Transverse colon (tissue), 4 donors: Measurements from ENCODE around the gene PRKCI. TPM values are rescaled to one million over a fixed set of nuclear protein-coding genes. Genes with fewer than 3 reads are reported as not detected.
A peak's percentile ranks its signal among the peaks of the same experiment; 100 is the strongest.
"Not testable (repeated sequence)": the region's sequence is repeated elsewhere in the genome, so short reads cannot be mapped to it uniquely, and the experiment has no call there.

Experiments used
- DNase-seq: peaks from one replicate; pipeline ENCODE4 v3.0.0-alpha.2; 2019
- H3K27ac ChIP-seq, 4 donors: fragments of 200-600 bp; sonication (generic); 2 replicates each; pipeline ENCODE4 v1.5.1; 2016 to 2018; ENCODE audit warnings: inconsistent platforms in 4 of 4
- H3K27me3 ChIP-seq: fragments of 200-600 bp; sonication (generic); 2 replicates; pipeline ENCODE4 v1.5.1; 2017; ENCODE audit warnings: inconsistent platforms
- H3K36me3 ChIP-seq, 4 donors: fragments of 200-600 bp; sonication (generic); 2 replicates each; pipeline ENCODE4 v1.5.1; 2017 to 2019; ENCODE audit warnings: inconsistent platforms in 4 of 4
- H3K4me1 ChIP-seq, 4 donors: fragments of 200-600 bp; sonication (generic); 2 replicates each; pipeline ENCODE4 v1.5.1; 2017 to 2020; ENCODE audit warnings: inconsistent platforms in 4 of 4
- H3K4me3 ChIP-seq, 4 donors: fragments of 200-600 bp; sonication (generic); 1 replicate in 1 of 4; 2 replicates in 3 of 4; pipeline versions ENCODE4 v1.5.1 to v1.6.1; 2017 to 2019; ENCODE audit warnings: inconsistent platforms in 4 of 4
- H3K9me3 ChIP-seq, 2 donors: fragments of 200-600 bp; sonication (generic); 2 replicates each; pipeline ENCODE4 v1.5.1; 2017 to 2019; ENCODE audit warnings: inconsistent platforms in 2 of 2
- EP300 ChIP-seq: sonication (generic); formaldehyde crosslinking; IDR thresholded peaks from one replicate; pipeline ENCODE4 v1.6.1; 2017; ENCODE audit warnings: antibody characterized with exemption, low read depth
- POLR2A ChIP-seq: fragments of 450-650 bp; IDR thresholded peaks from one replicate; pipeline ENCODE4 v1.6.1; 2016; ENCODE audit warnings: antibody characterized with exemption, mild to moderate bottlenecking, moderate library complexity
- POLR2AphosphoS5 ChIP-seq, 3 donors: sonication (generic); formaldehyde crosslinking; IDR thresholded peaks; one replicate each; pipeline ENCODE4 v1.6.1; 2016; ENCODE audit warnings: antibody characterized with exemption in 3 of 3
- WGBS, 2 donors: methylation state at CpG; one replicate each; pipeline ENCODE4 v1.1.5; 2018; ENCODE audit warnings: low coverage in 1 of 2; 5-methylcytosine and 5-hydroxymethylcytosine counted together
- in situ Hi-C, 4 donors: fragments of 200-750 bp; cut with MboI; loops; one replicate each; pipeline versions ENCODE4 v1.15.0 to v1.15.1; 2017; ENCODE audit warnings: low sequenced_read_pairs in 3 of 4, low pct_ligation_motif_present in 1 of 4, low pct_unique_long_range_greater_than_20kb in 1 of 4
- intact Hi-C: fragments of 100-400 bp; cut with DNase I; formaldehyde crosslinking; loops from one replicate; pipeline ENCODE4 v1.15.1; 2023; ENCODE audit warnings: low total_unique reads
- total RNA-seq, 4 donors: library from RNA; depleted of rRNA; stranded (reverse); fragments of >200 nt; gene quantifications; one replicate each; pipeline ENCODE4 v1.1.0, GENCODE V29; 2016
- TF ChIP-seq, protein P1 (sequence below), 5 experiments: fragments of 200-600 bp in 3 of 5; fragments of 450-650 bp in 2 of 5; sonication (generic) in 3 of 5; IDR thresholded peaks; 1 replicate in 2 of 5; 2 replicates in 3 of 5; pipeline ENCODE4 v1.5.1; 2016 to 2017; ENCODE audit warnings: antibody characterized with exemption in 5 of 5, inconsistent platforms in 3 of 5, mild to moderate bottlenecking in 2 of 5, moderate library complexity in 1 of 5

Gene PRKCI
- total RNA-seq, 4 donors from 2014 or later = 21.1 to 52.1 (median 36.0) TPM

- Histone ChIP-seq H3K4me1 (peaks cover 0 to 2% (median under 1%) of the 10 kb centered on the region in 4 donors), H3K4me3 (no peak overlapping the region), H3K27me3 (no peaks in the 10 kb centered on the region), H3K27ac (no peak overlapping the region), H3K9me3 (no peaks in the 10 kb centered on the region), H3K36me3 (no peaks in the 10 kb centered on the region)
- in situ Hi-C loops (loop anchor here (25.0 kb wide), 4 partner anchors 87 to 512 kb away; partner anchors contain the start of gene CLDN11 (in 2 of the 4)), intact Hi-C loops (no loop called here)
- DNase-seq = no peak
- WGBS, 2 donors = 74 to 93% methylated on average over 3 of the region's 3 CpGs
- no peak for TF ChIP-seq POLR2AphosphoS5 (IDR thresholded peaks at IDR 0.05)
Measured at GRCh38 chr3:170324962-170325361, 102.7 kb downstream of the PRKCI start.

DNA sequence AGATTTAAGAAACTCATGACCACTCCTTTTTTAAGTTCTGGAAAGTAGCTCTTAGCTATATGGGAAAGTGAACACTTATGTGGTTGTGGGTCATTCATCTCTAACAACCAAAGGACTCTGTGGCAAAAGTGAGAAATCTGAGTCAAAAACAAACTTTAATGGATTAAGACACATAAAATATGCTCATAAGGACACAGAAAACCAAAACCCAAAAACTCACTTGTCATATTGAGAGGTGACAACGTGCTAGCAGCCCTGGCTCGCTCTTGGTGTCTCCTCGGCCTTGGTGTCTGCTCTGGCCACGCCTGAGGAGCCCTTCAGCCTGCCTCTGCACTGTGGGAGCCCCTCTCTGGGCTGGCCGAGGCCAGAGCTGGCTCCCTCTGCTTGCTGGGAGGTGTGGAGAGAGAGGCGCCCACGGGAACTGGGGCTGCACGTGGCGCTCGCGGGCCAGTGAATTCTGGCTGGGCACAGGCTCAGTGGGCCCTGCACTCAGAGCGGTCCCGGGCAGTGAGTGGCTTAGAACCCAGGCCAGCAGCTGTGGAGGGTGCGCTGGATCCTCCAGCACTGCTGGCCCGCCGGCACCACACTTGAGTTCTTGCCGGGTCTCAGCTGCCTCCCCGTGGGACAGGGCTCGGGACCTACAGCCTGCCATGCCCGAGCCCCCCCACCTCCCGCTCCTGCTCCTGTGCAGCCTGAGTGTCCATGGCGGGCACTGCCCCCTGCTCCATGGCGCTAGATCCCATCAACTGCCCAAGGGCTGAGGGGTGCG lies 105.0 kb downstream of the PRKCI start:
- Histone ChIP-seq H3K27me3 (no peaks in the 10 kb centered on the region), H3K4me3 (no peak overlapping the region), H3K9me3 (no peaks in the 10 kb centered on the region), H3K4me1 (peaks cover 0 to 20% (median 14%) of the 10 kb centered on the region in 4 donors), H3K27ac (no peak overlapping the region), H3K36me3 (no peaks in the 10 kb centered on the region)
- DNase-seq = no peak
- intact Hi-C loops = no loop called here
- TF ChIP-seq EP300 (no peak), POLR2A (no peak), POLR2AphosphoS5 (IDR thresholded peaks at IDR 0.05) (no peak)
- TF ChIP-seq, protein P1, sequence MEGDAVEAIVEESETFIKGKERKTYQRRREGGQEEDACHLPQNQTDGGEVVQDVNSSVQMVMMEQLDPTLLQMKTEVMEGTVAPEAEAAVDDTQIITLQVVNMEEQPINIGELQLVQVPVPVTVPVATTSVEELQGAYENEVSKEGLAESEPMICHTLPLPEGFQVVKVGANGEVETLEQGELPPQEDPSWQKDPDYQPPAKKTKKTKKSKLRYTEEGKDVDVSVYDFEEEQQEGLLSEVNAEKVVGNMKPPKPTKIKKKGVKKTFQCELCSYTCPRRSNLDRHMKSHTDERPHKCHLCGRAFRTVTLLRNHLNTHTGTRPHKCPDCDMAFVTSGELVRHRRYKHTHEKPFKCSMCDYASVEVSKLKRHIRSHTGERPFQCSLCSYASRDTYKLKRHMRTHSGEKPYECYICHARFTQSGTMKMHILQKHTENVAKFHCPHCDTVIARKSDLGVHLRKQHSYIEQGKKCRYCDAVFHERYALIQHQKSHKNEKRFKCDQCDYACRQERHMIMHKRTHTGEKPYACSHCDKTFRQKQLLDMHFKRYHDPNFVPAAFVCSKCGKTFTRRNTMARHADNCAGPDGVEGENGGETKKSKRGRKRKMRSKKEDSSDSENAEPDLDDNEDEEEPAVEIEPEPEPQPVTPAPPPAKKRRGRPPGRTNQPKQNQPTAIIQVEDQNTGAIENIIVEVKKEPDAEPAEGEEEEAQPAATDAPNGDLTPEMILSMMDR (IDR thresholded peaks at IDR 0.05) = no peak
- WGBS, 2 donors = 92% methylated on average over 19 of the region's 24 CpGs; no CpG with 5 or more reads in 1 of the 2 donors
- in situ Hi-C loops = no loop called here

DNA sequence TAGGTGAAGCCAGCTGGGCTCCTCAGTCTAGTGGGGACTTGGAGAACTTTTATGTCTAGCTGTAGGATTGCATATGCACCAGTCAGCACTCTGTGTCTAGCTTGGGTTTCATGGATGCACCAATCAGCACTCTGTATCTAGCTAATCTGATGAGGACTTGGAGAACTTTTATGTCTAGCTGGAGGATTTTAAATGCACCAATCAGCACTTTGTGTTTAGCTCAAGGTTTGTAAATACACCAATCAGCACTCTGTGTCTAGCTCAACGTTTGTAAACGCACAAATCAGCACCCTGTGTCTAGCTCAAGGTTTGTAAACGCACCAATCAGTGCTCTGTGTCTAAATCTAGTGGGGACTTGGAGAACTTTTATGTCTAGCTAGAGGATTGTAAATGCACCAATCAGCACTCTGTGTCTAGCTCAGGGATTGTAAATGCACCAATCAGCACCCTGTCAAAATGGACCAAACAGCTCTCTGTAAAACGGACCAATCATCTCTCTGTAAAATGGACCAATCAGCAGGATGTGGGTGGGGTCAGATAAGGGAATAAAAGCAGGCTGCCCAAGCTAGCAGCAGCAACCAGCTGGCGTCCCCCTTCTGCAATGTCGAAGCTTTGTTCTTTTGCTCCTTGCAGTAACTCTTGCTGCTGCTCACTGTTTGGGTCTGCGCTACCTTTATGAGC lies 105.8 kb downstream of the PRKCI start:
- H3K27me3 ChIP-seq, H3K36me3 ChIP-seq, intact Hi-C loops, H3K4me3 ChIP-seq, DNase-seq, H3K27ac ChIP-seq, in situ Hi-C loops, H3K9me3 ChIP-seq: not testable (repeated sequence)
- 88 to 99% methylated on average over 3 to 7 of the region's 7 CpGs for WGBS, 2 donors
- peaks cover 0 to 20% (median 14%) of the 10 kb centered on the region in 4 donors for H3K4me1 ChIP-seq

DNA sequence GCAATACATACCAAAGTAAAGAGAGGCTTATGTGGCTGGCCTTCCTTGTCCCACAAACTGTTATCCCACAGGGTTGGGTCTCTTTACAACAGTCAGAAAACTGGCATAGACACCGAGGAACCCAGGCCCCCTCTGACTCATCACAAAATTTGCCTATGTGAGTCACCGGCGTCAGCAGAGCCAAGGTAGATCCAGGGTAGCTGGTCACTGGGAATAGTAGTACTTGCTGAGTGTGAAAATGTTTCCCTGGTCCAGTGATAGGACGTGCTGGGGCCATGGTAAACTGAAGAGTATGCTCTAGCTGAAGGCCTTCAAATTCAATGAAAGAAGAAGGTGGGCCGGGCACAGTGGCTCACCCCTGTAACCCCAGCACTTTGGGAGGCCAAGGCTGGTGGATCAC lies 108.1 kb downstream of the PRKCI start:
- peak; percentile 28 for DNase-seq
- Histone ChIP-seq H3K27me3 (no peaks in the 10 kb centered on the region), H3K9me3 (no peaks in the 10 kb centered on the region), H3K36me3 (no peaks in the 10 kb centered on the region), H3K4me3 (no peak overlapping the region), H3K4me1 (peaks cover 0 to 25% (median 14%) of the 10 kb centered on the region in 4 donors), H3K27ac (peak overlapping the region; percentile 45 to 79 (median 72))
- WGBS, 2 donors = 58 to 90% methylated on average over 2 to 5 of the region's 5 CpGs
- intact Hi-C loops = no loop called here
- no peak for TF ChIP-seq EP300
- no peak for TF ChIP-seq POLR2A
- TF ChIP-seq POLR2AphosphoS5 (IDR thresholded peaks at IDR 0.05) = no peak
- TF ChIP-seq, protein P1 (IDR thresholded peaks at IDR 0.05) = no peak
- in situ Hi-C loops = no loop called here

- DNase-seq = peak; percentile 87
- in situ Hi-C loops = no loop called here
- 49% methylated on average over 4 of the region's 4 CpGs; no CpG with 5 or more reads in 1 of the 2 donors for WGBS, 2 donors
- Histone ChIP-seq H3K4me3 (no peak overlapping the region), H3K9me3 (no peaks in the 10 kb centered on the region), H3K27ac (peak overlapping the region; percentile 68 to 79 (median 72)), H3K27me3 (no peaks in the 10 kb centered on the region), H3K36me3 (no peaks in the 10 kb centered on the region), H3K4me1 (peaks cover 0 to 25% (median 14%) of the 10 kb centered on the region in 4 donors)
- TF ChIP-seq EP300 = no peak
- peak; percentile 12 to 58 (median 51) for TF ChIP-seq POLR2AphosphoS5 (IDR thresholded peaks at IDR 0.05)
- intact Hi-C loops = no loop called here
Measured at GRCh38 chr3:170331143-170331542, 108.9 kb downstream of the PRKCI start.
